Superior temporal gyrus (tissue), 1 donor: Measurements from ENCODE around the gene FOCAD.

Experiments
- DNase-seq: peaks from one replicate; pipeline ENCODE4 v3.0.0-alpha.2; 2016; ENCODE audit errors: extremely low spot score

Gene FOCAD

GRCh38 chr9:20804489-20805250, 120.6 kb downstream of the FOCAD start:
- no peak for DNase-seq

DNA sequence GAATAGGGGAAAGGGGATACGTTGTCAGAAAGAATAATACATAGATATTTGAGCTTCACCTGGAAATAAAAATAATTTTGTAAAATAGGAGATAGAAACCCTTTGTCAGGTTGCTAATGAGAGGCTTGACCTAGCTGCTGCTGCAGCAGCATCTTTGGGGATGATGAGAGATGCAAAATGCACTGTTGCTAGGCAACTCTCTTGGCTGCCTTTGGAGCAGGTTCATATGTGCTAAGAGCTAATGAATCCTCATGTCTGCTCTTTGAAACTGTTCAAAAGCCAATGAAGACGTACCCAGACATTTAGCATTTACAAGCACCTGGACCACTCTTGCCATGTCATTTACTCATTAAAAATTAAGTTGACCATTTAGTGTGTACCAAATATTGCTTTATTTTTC, 121.7 kb downstream of the FOCAD start:
- peak; percentile 53 for DNase-seq

DNA sequence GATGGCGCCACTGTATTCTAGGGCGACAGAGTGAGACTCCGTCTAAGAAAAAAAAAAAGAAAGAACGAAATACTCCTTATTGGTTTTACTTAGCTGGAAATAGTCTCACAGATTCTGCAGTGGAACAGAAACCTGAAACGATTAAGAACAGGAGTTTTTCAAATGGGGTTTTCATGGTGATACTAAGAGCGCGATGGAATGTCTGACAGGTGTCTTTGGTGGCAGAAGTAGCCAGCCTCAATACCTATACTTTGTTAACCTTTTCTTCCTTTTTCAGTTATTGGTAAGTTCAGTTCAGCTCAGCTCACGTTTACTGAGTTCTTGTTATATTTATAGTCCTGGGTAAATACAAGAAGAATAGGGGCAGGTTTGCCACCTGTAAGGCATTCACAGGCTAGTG, 123.9 kb downstream of the FOCAD start:
- DNase-seq: no peak

DNA sequence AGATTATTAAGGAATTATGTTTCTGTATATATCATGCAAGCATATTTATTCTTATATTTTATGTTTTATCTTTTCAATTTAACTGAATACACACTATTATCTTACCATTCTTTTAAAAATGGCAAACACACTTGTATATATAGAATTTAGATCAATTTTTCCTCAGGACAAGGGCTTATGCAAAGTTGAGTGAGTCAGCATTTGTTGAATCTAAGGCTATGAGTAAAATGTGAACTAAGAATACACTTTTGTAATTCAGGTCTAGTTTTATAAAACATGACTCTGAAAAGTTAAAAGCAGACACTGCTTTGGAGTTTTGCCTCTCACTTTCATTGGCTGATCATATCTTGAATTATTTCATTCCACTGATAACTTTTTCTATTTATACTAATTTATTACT, 127.8 kb downstream of the FOCAD start:
- no peak for DNase-seq

DNA sequence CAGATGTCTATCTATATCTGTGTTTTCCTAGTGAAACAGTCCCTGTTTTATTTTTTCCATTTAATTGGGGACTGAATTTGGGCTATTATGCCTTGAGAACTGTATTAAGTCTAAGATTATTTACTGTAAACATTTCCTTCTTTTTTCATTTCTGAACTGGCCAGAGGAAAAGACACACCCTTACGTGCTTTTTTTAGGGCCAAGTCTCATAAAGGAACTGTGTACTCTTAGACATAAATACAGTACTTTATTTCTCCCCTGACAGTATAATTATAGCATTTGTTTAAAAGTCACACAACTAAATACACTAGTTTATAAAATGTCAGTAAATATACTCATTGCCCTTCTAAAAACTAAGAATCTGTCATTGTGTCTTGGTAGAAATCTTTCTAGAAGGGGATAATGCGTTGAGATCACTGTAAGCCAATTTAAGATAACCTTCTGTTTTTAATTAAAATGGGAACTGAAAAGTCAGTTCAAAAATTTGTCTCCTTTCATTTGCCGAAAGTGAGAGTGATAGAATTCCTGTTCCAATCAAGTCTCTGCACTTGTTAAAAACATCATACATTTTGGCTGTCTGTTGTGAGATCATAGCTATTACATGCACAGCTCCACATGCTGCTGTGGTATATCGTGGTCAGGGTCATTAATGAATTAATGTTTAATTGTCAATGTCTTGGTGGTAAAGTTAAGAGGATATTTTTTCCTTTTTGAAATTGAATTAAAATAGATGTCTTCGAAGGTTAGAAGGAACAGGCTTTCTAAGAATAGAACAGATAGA, 132.1 kb downstream of the FOCAD start:
- no peak for DNase-seq

DNA sequence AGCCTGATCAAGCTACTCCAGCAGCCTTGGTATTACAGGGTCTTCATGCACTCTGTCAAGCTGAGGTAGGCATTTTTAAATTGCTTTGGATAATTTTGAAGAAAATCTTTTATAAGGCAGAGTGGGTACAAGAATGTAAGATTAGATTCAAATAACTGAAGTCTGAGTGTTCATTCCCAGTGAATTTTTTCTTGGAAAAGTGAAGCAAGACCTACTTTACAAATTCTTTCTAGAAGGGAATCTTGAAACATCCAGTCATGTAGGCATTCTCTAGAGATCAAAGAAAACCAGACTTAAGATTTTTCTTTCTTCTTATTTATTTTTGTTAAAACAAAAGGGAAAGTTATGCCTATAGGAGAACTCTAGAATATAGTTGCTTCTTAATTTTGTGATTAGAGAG, 139.0 kb downstream of the FOCAD start:
- DNase-seq: no peak

DNA sequence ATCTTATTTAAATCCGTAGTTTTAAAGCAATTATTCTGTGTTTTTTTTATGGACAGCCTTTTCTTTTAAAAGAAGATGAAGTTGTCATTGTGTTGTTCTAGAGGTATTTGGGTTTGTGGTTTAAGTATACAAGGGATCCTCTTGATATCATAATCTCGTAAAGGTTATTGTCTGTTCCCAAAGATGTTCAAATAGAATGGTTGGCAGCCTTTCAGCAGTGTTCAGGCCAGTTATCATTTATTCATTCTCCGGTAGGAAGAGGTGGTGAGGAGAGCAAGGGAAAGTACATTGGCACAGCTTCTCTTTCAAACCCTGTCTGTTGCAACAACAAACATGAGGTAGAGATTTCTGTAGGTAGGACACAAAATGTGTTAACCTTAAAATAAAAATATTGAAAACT, 147.0 kb downstream of the FOCAD start:
- DNase-seq: no peak

- DNase-seq: no peak
Measured at GRCh38 chr9:20832775-20833174, 148.7 kb downstream of the FOCAD start.

DNA sequence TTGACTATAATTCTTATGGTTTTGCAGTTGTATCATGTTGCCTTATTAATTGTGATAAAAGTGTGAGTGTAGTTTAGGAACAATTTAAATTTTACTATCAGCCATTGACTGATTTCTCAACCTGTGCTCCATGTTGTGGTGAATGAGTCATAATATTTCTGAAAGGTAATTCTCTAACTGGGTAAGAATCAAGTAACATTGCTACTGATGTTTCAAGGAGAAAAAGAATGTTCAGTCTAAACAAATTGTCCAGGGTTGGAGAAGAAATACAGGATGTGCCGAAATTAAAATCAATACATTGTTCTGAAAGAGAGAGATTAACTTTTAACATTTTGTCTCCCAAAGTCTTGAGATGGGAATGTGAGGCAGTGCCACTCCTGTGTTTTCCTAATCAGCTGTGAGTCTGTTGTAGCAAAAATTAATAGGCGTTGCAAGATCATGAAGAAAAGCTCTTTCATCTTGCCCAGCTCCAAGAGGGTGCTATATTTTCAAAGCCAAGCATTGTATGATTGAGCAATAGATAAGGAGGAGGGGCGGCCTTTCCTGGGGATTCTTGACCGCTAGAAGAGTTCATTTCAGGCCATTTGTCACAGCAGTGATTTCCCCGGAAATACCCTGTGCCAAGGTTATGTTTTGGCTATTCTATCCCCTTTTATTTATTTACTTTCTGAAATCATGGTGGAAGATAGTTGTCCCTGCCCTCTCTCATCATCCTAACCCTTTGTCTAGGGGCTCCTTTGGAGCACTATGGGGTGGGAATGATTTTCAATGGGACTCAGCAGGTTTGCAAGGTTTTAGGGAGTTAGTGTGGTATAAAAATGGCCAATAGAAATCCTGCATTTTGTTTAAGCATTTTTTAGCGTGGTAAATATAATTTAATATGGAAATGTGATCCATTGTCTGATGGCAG, 151.6 kb downstream of the FOCAD start:
- no peak for DNase-seq

DNA sequence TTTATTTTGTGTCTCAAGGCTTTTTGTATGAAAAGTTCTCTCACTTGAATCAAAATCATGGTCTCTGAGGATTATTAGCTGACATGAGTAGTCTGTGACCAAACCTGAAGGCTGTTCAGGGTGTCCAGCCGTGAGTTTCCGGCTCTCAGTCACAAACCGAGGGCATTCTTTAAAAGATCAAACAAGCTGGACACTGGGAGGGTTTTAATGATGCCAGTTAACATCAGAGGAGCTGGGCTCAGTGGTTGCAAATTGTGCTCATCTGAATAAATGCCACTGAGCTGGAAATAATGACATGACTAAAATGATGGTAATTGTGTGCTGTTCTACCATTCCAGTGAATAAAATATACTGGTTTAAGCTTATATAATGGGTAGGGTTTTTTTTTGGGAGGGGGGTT, 153.1 kb downstream of the FOCAD start:
- DNase-seq: no peak

- DNase-seq: peak; percentile 41
Measured at GRCh38 chr9:20838218-20838617, 154.2 kb downstream of the FOCAD start.

DNA sequence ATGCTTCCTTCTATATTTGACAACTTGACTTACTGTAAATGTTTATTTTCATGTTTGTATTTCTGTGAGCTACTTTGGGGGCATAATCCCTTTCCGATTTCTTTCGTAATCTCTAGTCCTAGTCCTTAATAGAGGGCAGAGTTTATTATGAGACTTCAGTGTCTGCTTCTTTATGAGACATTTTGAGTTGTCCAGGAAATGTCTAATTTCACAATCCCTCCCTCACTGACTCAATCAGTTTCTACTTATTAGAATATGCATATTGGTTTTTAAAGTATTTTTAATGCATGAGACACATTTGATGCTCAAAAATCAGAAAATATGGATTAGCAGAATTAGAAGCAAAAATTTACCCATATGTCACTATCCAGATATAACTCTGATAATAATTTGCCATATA, 160.9 kb downstream of the FOCAD start:
- no peak for DNase-seq

GRCh38 chr9:20848490-20848889, 164.4 kb downstream of the FOCAD start:
- no peak for DNase-seq

GRCh38 chr9:20853866-20854265, 169.8 kb downstream of the FOCAD start:
- peak; percentile 58 for DNase-seq

- DNase-seq: peak; percentile 26
Measured at GRCh38 chr9:20854444-20854843, 170.4 kb downstream of the FOCAD start.

DNA sequence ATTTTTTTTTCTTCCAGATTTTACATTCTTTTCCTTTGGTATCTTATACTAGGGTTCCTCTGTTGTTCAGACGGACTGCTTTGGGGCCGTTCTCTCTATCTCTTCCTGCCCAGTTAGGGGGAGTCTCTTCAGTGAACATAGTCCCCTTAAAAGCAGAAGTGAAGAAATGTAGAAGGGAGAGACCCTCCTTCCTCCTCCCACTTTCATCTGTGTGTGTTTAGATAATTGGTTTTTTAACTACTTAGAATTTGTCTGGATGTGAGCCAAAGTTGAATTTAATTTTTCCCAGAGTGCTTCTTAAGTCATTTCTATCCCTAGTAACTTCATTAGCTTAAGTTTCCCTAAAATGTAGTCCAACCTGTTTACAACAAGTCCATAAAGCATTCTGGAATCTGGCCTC, 179.9 kb downstream of the FOCAD start:
- no peak for DNase-seq

DNA sequence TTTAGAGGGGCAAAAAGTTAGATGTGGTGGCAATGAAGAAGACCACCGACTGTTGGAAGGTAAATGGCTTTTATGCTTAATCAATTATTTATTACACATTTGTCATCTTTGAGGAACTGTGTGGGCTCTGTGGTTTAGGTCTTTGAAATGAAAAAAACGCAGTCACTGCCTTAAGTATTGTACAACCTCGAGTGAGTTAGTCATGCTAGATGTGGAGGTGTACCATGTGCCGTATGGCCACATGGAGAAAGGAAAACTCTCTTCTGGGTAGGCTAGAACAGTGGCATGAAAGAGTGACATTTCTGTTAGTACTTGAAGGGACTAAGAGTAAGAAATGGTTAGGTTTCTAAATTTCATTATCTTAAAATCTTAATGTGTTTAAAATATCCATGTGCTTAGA, 181.3 kb downstream of the FOCAD start:
- DNase-seq: no peak

- DNase-seq: no peak
Measured at GRCh38 chr9:20870115-20870514, 186.1 kb downstream of the FOCAD start.

- DNase-seq: no peak
Measured at GRCh38 chr9:20872340-20872977, 188.4 kb downstream of the FOCAD start.

- no peak for DNase-seq
Measured at GRCh38 chr9:20873240-20873865, 189.3 kb downstream of the FOCAD start.

DNA sequence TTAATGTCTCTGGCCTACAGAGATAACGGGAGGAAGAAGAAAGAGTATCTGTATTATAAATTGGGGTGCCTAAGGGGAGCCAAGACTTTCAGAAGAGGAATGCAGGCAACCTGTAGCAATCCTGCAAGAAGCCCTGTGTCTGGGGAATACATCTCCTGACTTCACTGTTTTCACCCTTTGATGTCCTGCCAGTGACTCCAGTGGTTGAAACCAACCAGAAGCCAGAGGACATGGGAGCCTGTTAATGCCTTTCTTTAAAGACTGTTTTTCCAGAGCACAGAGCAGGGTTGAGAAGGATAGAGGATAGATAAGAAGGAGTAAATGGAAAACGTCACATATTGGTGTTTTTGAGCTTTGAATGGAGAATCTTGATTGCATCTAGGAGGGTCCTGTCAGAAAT, 196.2 kb downstream of the FOCAD start:
- DNase-seq: no peak
